ENCODE results near the gene RPS25.
"Not testable (repeated sequence)": the region's sequence is repeated elsewhere in the genome, so short reads cannot be mapped to it uniquely, and the experiment has no call there.

RPS25 gene

DNA sequence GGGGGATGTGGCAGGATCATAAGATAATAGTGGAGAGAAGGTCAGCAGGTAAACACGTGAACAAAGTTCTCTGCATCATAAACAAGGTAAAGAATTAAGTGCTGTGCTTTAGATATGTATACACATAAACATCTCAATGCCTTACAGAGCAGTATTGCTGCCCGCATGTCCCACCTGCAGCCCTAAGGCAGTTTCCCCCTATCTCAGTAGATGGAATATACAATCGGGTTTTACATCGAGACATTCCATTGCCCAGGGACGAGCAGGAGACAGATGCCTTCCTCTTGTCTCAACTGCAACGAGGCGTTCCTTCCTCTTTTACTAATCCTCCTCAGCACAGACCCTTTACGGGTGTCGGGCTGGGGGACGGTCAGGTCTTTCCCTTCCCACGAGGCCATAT, 21.3 kb upstream of the RPS25 start:
- DNase-seq (ENCODE audit: low read depth in 2 of 2): not testable (repeated sequence)

DNA sequence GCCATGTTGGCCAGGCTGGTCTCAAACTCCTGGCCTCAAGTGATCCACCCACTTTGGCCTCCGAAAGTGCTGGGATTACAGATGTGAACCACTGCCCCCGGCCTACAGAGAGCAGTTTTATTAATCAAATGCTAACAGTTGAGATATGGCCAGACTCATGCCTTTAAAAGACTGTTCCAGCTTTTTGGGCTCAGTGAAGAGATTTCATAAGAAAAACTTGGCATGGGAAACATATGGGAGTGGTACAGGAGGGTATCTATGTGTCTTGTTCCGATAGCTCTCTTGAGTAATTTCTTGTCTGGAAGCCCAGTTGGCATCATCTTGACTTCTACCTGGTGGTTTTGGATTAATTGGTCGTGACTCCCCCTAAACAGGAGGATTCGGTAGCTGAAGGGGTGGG, 20.7 kb upstream of the RPS25 start:
- no peak for DNase-seq (ENCODE audit: low read depth in 2 of 2)

DNA sequence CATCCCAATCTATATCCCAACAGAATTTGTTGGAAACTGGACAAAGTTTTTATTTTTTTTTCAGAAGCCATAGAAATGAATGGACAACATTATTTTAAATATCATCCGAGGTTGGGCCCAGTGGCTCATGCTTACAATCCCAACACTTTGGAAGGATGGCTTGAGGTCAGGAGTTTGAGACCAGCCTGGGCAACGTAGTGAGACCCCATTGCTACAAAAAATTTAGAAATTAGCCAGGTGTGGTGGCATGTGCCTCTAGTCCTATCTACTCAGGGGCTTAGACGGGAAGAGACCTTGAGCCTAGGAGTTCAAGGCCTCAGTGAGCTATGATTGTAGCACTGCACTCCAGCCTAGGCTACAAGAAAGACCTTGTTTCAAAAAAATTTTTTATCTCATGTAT, 16.7 kb upstream of the RPS25 start:
- no peak for DNase-seq (ENCODE audit: low read depth in 2 of 2)

DNA sequence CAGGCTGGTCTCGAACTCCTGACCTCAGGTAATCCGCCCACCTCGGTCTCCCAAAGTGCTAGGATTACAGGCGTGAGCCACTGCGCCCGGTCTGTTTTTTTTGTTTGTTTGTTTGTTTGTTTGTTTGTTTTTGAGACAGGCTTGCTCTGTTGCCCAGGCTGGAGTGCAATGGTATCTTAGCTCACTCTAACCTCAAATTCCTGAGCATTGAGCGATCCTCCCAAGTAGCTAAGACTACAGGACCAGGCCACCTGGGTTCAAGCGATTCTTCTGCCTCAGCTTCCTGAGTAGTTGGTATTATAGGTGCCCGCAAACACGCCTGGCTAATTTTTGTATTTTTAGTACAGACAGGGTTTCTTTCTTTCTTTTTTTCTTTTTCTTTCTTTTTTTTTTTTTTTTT, 15.3 kb upstream of the RPS25 start:
- not testable (repeated sequence) for DNase-seq (ENCODE audit: low read depth in 2 of 2)

DNA sequence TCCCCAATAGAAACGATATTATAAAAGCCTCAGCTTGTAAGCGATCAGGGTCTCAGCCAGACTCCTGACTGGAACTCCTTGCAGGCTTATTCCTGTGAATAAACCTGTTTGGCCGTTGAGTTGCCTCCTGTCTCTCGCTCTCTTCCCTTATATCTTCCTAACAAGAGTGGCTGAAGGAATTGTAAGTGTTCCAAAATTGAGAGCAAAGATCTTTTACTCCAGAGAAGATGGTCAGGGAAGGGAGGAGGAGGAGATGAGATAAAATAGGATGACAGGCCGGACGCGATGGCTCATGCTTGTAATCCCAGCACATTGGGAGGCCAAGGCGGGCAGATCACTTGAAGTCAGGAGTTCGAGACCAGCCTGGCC, 13.8 kb upstream of the RPS25 start:
- DNase-seq (ENCODE audit: low read depth in 2 of 2): no peak

DNA sequence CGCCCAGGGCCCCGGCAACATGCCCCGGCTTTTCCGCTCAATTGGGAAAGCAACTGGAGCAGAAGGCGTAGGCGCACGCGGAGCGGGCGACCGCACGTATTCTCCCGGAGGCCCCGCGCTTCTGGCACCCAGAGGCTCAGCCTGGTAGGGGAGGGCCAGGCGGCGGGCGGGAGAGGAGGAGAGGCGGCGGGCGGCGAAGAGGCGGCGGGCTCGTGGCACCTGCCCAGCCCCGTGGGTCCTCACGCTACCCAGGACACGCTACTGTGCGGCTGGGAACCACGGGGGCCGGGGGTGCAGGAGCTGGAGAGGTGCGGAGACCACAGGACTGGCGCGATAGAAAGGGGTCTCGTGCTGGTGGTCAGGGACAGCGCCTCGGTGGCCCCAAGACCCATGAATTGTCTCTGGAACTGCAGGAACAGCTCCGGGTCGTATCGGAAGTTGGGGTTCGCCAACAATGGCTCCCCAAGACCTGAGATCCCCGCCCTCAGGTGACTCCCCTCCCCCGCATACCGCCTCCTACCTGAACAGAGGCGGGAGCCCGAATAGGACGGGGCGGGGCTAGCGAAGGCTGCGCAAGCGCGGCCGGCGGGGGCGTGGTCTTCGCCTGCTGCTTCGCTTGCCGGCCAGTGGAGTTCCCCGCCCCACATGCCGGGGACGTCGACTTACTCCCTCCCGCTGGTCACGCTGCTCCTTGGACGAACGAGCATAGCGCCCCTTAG, 12.3 kb upstream of the RPS25 start, which contains the start of gene SLC37A4:
Gene SLC37A4, minus strand, starts transcription at position 549 of the 719 bp plus-strand sequence.
- DNase-seq (ENCODE audit: low read depth in 2 of 2): peak; percentile 97 to 98

DNA sequence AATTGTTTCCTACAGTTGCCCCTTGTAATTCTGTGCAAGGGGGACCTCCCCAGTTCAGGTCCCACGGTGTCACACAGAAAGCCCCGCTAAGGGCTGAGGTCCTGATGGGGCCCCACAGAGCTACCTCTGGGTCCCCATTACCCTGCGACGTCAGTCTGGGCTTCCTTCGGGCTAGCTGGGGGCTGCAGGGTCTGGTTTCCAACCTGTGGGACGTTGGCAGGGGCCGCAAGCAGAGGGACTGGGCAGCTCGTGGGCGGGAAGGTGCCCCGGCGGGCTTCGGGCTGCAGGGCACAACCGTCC, 11.8 kb upstream of the RPS25 start:
- DNase-seq (ENCODE audit: low read depth in 2 of 2): no peak

DNA sequence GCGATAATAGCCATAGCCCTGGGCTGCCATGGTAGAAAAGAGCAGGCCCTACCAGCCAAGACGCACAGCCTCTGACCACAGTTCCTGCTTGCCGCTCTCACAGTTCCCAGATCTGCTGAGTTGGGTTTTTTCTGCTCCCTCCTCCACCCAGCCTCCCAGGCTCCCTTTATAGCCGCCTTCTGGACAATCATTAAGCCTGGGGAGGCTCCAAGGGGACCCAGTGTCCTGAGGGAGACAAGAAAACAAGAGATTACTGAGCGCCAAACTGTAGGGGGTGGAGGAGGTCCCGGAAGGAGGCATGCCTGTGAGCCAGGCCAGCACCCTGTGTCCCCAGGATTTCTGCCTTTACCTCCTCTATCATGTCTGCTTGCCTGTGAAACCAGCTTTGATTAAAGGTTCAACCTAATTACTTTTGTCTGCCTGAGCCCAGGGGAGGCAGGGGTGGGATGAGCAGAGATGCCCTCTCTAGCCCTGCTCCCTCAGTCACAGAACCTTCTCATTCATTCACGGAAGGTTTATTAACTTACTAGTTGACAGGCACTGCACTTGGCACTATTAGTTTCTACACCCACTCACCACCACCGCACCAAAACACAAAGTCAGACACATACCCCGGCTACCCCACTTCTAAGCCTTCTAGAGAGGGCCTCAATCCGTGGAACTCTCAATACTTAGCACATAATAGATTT, 11.3 kb upstream of the RPS25 start:
- peak in 1 of 2 donors; percentile 20 for DNase-seq (ENCODE audit: low read depth in 2 of 2)

DNA sequence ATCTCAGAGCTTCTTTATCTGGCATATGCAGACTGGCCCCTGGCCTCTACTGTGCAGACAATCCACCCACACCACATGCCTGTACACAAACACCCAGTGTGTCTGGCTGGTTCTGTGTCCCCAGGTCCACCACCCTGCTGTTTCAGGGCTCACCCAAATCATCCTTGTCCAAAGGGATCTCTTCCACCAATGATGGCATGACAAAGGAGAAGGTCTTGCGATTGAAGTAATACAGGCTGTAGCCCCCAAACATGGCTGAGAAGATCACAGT, 10.9 kb upstream of the RPS25 start:
- DNase-seq (ENCODE audit: low read depth in 2 of 2): no peak

DNA sequence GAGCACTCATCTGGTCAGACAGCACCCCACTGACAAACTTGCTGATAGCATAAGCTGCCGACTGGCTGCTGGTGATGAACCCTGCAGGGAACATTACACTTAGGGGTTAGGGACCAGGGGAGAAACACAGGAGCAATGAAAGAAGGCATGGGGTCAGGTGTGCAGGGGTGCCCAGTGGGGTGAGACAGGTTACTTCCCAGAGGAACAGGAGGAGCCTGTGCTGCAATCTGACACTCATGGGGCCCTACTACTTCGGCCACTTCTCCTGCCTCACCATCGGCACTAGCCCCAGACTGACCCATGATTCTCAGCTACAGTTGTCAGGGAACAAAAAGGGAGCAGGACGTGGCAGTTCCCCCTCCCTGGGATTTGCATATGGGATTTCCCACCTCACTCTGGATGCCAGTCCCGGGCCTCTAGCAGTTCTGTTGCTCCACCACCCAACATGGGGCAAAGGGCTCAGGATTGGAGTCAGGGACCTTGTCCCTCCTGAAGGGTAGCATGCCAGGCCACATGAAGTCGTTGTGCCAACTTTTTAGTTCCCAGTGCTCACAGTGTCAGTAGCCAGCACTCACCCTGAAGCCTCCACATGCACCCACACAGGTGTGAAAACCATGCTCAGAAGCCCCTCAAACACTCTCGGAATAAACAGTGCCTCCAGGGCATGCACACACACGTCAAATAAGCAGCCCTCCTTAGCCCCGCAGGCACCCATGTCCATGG, 10.4 kb upstream of the RPS25 start:
- DNase-seq (ENCODE audit: low read depth in 2 of 2): no peak

DNA sequence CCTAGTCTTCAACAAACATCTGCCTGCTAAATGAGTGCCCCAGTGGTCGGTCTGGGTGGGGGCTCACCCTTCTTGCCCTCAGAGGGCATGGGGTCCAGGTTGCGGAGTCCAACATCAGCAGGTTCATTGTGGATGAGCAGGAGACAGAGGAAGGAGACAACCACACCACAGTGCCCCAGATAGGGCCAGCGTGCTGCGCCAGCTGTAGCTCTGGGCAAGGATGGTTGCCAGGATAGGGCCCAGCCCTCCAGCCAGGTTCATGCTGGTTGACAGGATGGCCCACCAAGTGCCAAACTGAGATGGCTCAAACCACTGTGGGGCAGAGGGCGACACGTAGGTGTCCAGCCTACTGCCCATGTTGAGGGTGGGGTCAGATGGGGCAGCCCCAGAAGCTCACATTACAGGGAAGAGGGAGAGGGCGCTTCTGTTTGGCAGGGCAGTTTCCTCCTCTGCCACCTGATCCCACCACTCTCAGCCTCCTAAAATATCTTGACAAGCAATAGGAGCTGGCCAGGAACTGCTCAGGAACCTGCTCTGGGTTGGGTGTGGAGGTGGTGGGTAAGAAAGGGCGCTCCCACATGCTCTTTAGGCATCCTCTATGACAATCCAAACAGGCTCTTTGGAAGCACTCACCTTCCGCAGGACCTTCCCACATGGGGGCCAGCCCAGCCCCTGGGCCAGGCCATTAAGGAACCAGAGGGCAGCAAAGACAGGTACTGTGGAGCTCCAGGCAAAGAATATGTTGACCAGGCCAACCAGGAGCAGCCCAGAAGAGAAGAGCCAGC, 9.6 kb upstream of the RPS25 start:
- no peak for DNase-seq (ENCODE audit: low read depth in 2 of 2)

DNA sequence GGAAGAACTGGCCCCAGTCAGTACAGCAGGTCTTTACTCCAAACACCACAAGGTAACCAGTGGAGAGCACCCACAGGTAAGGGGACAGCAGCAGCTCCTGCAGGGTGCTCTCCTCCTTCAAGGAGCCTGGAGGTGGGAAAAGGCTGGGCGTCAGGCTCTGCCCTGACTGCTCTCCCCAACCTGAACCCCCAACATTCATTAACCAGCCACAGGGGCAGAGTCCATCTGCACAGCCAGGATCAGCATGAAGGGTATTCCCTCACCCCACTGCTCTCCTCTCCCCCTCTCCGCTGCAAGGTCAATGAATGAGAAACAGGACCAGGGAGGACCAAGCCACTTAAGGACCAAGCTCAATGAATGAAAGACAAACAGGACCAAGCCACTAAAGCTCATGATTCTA, 8.8 kb upstream of the RPS25 start:
- DNase-seq (ENCODE audit: low read depth in 2 of 2): no peak

DNA sequence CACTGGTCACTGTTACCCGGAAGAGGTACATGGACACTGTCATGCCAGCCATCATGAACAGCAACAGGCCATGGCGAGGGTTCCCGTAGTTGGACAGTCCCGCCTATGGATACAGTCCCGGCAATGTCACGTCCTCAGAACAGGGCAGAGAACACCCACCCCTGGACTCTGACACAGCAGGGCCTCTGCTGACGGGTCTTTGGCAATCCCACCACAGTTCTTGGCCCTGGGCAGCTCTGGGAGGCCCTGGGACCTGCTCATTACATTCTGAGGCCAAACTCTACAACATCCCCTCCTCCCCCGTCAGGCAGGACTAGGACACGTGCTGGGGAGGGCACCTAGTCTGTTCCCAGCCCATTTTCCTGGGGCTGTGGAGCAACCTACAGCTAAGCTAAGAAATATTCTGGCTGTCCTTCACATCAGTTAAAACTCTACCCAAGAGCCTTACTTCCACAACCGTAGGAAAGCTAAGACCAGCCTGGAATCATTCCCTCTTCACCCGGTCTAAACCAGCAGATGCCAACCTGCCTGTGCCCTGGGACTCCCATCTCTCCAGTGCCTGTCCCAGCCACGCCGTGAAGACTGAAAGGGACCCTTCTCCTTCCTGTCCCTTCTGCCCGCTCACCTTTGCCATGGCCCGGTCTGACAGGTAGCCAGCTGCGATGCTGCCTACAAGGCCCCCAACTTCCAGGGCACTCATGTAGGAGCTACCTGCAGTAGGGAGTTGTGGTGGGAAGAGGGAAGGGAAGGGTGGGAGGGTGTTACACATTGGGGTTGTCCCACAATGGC, 8.0 kb upstream of the RPS25 start:
- no peak for DNase-seq (ENCODE audit: low read depth in 2 of 2)

DNA sequence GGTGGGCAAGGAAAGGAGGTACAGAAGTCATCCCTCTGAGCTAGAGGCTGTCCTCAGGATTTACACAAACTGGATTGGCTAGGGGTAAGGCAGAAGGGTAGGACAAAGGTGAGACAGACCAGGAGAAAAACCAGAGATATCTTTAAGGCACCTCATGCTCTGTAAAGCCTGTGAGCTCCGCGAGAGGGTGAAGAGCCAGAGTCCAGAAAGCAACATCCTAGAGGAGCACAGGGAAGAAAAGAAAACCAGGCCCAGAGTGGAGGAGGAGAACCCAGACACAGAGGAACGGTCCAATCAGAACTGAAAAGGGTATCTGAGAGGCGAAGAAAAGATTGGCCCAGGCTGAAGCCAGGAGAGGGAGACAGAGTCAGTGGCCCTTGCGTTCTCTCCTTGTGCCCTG, 7.4 kb upstream of the RPS25 start:
- no peak for DNase-seq (ENCODE audit: low read depth in 2 of 2)

DNA sequence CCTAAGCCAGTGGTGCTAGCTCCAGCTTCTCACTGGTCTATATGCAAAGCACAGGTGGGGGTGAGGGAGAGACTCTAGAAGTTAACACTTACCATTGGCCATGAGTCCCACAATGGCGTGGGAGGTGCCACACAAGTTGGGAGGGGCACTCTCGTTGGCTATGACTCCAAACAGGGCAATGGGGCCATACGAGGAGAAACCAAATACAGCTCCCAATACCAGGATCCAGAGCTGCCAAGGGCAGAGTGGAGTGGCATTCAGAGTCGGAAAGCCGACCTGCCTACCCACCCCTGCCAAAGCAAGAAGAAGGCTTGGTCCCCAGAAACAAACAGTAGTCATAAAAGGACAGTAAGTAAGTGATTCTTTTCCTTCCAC, 6.9 kb upstream of the RPS25 start:
- DNase-seq (ENCODE audit: low read depth in 2 of 2): no peak

DNA sequence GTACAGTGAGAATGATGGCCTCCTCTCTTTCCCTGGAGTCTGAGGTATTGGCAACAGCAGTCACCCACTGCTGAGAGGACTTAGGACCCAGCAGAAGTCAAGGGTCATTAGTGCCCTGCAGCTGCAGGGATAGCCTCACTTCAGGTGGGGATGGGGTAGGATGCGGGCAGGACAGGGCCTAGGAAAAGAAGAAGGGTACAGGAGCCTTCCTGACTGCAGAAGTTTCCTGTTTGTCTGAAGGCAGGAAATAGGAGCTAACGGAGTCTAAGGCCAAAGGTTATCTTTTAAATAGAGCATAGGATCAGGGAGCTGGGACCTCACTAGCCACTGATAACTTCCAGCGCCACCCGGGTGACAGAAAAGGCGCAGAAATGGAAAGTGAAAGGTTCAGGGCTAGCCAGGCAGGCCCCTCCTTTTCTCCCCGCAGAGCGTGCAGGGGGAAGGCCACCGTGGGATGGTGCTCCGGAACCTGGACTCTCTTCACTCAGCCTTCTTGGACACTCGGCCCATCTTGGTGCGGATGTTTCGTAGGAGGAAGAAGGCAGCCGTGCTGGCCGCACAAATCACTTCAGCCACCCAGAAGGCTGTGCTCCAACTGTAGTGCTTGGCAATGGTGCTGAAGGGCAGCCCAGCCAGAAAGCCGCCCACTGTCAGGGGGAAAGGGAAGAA, 6.4 kb upstream of the RPS25 start:
- DNase-seq (ENCODE audit: low read depth in 2 of 2): no peak

DNA sequence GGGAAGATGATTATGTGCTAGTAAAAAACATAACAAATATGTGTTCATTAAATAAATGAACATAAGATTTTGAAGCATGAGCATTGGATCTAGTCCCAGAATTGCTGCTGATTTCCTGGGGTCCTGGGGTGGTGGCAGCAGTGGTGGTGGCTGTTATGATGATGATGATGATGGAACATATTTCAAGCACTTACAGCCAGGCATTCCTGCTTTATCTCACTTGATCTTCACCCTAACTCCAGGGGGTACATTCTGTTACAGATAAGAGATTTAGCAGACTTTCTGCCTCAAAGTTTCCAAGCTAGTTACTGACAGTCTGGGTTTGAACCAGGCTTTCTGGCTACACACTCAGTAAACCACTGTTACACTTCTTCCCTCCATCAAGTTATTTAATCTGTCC, 5.6 kb upstream of the RPS25 start:
- DNase-seq (ENCODE audit: low read depth in 2 of 2): no peak

DNA sequence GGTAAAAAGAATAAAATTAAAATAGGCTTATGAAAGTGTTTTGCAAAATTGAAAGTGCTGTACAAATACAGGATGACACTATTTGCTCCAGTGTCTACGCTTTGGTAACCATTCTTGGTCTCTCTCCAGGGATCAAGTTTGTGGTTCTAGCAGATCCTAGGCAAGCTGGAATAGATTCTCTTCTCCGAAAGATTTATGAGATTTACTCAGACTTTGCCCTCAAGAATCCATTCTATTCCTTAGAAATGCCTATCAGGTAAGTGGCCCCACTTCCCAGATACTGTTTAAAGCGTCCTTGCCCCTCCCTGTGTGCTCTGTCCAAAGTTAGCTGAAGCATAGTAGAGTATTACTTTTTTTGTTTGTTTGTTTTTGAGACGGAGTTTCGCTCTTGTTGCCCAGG, 3.5 kb upstream of the RPS25 start:
- DNase-seq (ENCODE audit: low read depth in 2 of 2): no peak

DNA sequence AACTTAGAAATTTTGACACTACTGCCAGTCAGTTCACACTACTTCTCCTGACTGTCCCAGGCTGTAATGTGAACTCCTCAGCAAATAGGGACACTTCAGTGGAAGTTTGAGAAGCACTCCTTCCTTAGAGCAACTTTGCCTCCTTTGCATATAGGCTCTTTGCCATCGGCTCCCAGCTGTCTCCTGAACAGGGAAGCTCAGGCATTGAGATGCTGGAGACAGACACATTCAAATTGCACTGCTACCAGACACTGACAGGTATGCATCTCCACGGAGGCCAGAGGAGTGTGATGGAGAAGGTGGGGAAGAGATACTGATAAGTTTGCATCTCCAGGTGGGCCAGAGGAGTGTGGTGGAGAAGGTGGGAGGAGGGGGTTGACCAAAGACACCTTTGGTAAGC, 1.9 kb upstream of the RPS25 start:
- DNase-seq (ENCODE audit: low read depth in 2 of 2): no peak

DNA sequence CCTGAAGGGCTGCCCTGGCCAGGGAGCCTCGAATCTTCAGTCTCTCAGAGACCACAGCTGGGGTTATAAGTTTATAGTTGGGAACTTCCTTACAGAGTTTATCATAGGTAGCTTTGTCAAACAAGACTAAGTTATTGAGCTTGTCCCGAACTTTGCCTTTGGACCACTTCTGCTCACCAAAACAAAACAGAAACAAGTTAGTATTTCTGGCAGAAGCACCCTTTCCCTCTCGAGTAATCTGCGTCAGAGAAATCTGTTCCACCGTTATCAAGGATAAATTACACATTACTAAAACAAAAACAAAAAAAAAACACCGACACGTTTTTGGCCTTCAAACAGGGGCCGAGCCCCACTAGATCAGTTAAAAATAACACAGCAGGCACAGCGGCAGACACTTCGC, 766 bp downstream of the RPS25 start:
- not testable (repeated sequence) for DNase-seq (ENCODE audit: low read depth in 2 of 2)
